Neutrophil (primary cell): ENCODE results near the gene ABCC4.

Source experiments
- H3K27ac ChIP-seq: fragments of 200-600 bp; sonication (generic); 2 replicates; pipeline ENCODE4 v1.5.1; 2016; ENCODE audit warnings: mild to moderate bottlenecking, moderate library complexity
- H3K27me3 ChIP-seq: fragments of 200-600 bp; sonication (generic); 2 replicates; pipeline ENCODE4 v1.6.0; 2016; ENCODE audit warnings: mild to moderate bottlenecking
- H3K36me3 ChIP-seq: fragments of 200-600 bp; sonication (generic); 2 replicates; pipeline ENCODE4 v1.5.1; 2017
- H3K4me1 ChIP-seq, 2 experiments: fragments of 200-600 bp in 1 of 2; sonication (generic) in 1 of 2; 1 replicate in 1 of 2; 2 replicates in 1 of 2; pipeline versions ENCODE4 v1.5.1 to v1.6.1; 2013 to 2016; ENCODE audit warnings: low read depth in 1 of 2, low read length in 1 of 2, mild to moderate bottlenecking in 1 of 2, moderate library complexity in 1 of 2; ENCODE audit not compliant: control insufficient read depth in 1 of 2, insufficient read depth in 1 of 2
- H3K4me3 ChIP-seq, 2 experiments: fragments of 200-600 bp in 1 of 2; sonication (generic) in 1 of 2; 1 replicate in 1 of 2; 2 replicates in 1 of 2; pipeline ENCODE4 v1.5.1; 2013 to 2016; ENCODE audit warnings: low read depth in 1 of 2, low read length in 1 of 2, mild to moderate bottlenecking in 1 of 2, moderate library complexity in 1 of 2
- H3K9me3 ChIP-seq: fragments of 200-600 bp; sonication (generic); 2 replicates; pipeline ENCODE4 v1.5.1; 2016
- CTCF ChIP-seq: fragments of 200-600 bp; sonication (generic); IDR thresholded peaks from 2 replicates; pipeline ENCODE4 v1.5.1; 2016; ENCODE audit warnings: antibody characterized with exemption

The ABCC4 gene

DNA sequence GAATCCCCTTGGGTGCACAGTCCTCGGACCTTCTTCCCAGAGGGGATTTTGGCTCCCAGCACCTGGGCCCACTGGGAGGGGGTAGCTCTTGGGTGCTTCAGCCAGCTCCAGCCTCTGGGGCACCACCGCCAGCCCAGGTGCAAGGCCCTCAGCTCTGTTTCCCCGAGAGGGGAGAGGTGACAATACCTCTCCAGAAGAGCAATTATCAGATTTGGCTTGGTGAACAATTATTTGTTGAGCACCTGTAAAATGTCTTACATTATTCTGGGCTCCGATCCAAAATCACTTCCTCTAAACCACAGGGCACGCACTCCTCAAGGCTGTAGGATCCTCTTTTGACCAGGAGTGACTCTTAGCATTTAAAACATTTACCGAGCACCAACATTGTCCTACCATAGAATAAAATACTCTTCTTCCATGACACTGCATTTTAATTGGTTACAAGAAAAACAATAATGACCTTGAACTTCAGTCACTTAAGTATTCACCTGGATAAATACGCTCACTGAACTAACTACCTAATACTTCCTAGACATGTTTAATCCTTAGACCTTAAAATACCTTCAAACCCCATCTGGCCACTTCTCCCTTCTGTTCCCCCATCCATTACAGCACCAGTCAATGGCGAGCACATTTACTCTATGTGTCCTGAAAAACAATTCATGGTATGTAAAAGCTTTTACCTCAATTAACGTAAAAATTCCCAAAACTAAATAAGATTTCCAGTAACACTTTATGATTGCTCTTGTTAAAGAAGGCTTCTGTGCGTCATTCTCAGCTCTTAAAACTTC lies 54.8 kb downstream of the ABCC4 start:
- H3K36me3 ChIP-seq, result no peaks in the 10 kb centered on the region
- no peaks in the 10 kb centered on the region for H3K4me1 ChIP-seq
- no peaks in the 10 kb centered on the region for H3K27me3 ChIP-seq
- H3K9me3 ChIP-seq, result no peaks in the 10 kb centered on the region
- no peak for TF ChIP-seq CTCF
- H3K4me3 ChIP-seq, result no peak overlapping the region
- no peak overlapping the region for H3K27ac ChIP-seq

GRCh38 chr13:95245071-95245470 lies 56.2 kb downstream of the ABCC4 start:
- Histone ChIP-seq H3K4me3 (no peak overlapping the region), H3K27me3 (no peaks in the 10 kb centered on the region), H3K4me1 (no peaks in the 10 kb centered on the region), H3K9me3 (no peaks in the 10 kb centered on the region), H3K36me3 (no peaks in the 10 kb centered on the region), H3K27ac (no peak overlapping the region)
- no peak for TF ChIP-seq CTCF

DNA sequence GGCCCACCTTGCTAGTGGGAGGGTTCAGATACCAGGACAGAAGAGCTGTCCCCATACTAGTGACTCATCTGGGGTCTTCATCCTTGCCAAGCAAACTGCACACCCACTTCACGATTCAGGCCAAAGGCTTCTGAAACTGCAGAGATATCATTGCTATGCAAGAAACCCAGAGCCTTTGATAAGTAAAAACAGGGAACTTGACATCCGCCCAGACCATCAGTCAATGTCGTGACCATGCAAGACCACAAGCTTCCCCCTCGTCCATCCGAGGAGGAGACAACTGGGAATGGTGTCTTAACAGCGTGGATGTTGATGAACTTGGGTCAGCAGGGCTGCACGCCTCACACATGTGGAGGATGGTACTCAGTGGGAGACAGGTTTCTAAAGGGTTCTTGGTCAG lies 58.0 kb downstream of the ABCC4 start:
- Histone ChIP-seq H3K27me3 (no peaks in the 10 kb centered on the region), H3K4me1 (no peaks in the 10 kb centered on the region), H3K27ac (no peak overlapping the region), H3K4me3 (no peak overlapping the region), H3K36me3 (no peaks in the 10 kb centered on the region), H3K9me3 (no peaks in the 10 kb centered on the region)
- TF ChIP-seq CTCF, result no peak

DNA sequence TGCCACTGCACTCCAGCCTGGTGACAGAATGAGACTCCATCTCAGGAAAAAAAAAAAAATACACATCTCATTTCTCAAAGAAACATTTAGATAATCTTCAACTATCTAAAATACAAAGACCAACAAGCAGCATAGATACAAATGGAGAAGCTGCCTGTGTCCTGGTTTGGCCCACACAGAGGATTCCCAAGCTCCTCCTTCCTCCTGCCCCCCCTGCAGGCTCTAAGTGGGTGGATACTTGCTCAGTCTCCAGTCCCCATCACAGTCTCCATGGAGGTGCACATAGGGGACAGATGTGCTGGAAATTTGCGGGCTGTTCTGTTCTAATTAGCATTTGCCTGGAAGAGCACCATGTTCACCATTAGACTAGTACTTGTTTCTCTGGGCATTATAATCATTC lies 59.9 kb downstream of the ABCC4 start:
- Histone ChIP-seq H3K36me3 (no peaks in the 10 kb centered on the region), H3K4me3 (no peak overlapping the region)

DNA sequence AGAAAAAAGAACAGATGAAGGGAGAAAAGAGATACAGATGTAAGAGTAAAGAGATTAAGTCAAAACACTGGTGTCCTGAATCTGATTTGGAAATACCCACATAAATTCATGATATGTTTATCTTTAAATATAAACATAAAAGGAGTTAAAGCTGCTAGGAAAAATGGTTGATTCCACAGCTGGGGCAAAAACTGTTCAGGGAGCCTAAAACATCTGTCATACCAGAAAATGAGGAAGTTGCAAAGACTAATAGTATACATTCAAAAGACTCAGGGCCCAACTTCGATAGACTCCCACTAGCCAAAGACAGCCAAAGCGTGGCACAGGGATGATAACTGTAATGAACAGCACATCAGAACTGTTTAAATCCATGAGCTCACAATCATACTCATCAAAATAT lies 62.0 kb downstream of the ABCC4 start:
- Histone ChIP-seq H3K4me3 (no peak overlapping the region), H3K27ac (no peak overlapping the region), H3K36me3 (no peaks in the 10 kb centered on the region), H3K27me3 (no peaks in the 10 kb centered on the region), H3K4me1 (no peaks in the 10 kb centered on the region), H3K9me3 (no peaks in the 10 kb centered on the region)
- no peak for TF ChIP-seq CTCF

More for the DNA sequence above, 59.9 kb downstream of the ABCC4 start:
- TF ChIP-seq CTCF, result no peak
- Histone ChIP-seq H3K27ac (no peak overlapping the region), H3K27me3 (no peaks in the 10 kb centered on the region), H3K4me1 (no peaks in the 10 kb centered on the region), H3K9me3 (no peaks in the 10 kb centered on the region)
